ENCODE measurements around the gene PLA2G3. TPM values are rescaled to one million over a fixed set of nuclear protein-coding genes. Genes with fewer than 3 reads are reported as not detected.
A peak's percentile ranks its signal among the peaks of the same experiment; 100 is the strongest.

PLA2G3 gene
- polyA plus RNA-seq, 2 of the 4 experiments (the other 2 are of a cell fraction) = not detected

DNA sequence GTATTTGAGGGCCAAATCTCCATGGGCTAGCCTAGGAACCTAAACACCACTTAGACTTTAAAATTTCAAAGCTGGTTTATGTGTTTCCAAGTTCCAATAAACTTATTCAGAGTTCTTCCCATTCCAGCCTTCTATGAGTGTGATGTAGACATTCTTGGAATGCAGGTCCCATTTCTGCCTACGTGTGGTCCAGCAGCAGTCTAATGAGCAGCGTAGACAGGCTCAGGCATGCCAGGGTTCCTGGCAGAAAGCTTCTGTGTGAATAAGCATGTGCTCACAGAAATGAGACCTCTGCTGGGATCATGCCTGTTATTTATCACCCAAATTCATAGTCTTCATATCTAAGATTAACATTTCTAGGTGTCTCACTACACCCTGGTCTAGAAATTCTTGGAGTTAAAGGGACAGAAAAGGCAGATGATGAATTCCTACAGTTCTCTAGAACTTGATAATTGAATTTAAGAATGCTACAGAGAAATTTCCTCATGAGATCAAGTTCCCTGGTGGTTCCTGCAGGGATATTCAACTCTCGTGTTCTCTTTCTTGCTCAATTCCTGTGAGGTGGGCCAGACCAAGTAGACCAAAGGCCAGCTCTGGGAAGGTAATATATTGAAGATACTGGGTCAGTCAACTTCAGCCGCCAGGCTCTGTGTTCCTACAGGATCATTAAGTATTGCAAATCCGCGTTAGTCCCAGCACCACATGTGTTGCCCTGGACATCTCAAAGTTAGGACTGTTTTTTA lies 37.3 kb upstream of the PLA2G3 start:
- DNase-seq (ENCODE audit: low read depth in 1 of 2, low spot score in 1 of 2) = peak in 1 of 2 experiments; percentile 25
- no peak for FAIRE-seq
- Histone ChIP-seq H3K4me2 (no peak overlapping the region), H3K4me1 (peaks cover 38% of the 10 kb centered on the region), H3K9me3 (no peaks in the 10 kb centered on the region), H3K27ac (peak overlapping the region; percentile 22 to 52; a peak in 2 of 6 replicates), H3K4me3 (no peak overlapping the region)
- peak in 1 of 2 experiments; percentile 60; a peak in 3 of 6 replicates for ATAC-seq
- ChIA-PET CTCF (interaction anchor here (1.2 to 4.3 kb wide), 3 partner anchors 10 to 35 kb away, joined by 3 to 15 read pairs (median 3); partner anchors contain the start of genes LIMK2 and RNF185), POLR2A (no interaction called here)
- TF ChIP-seq CEBPB (IDR thresholded peaks at IDR 0.05) (no peak), HDAC2 (IDR thresholded peaks at IDR 0.05) (no peak), RNF2 (IDR thresholded peaks at IDR 0.05; ENCODE audit: borderline replicate concordance, low read depth) (no peak), CHD2 (IDR thresholded peaks at IDR 0.05; ENCODE audit: low read length, partially characterized antibody) (no peak), MYC (IDR thresholded peaks at IDR 0.05; ENCODE audit: borderline replicate concordance, low read length) (no peak), ESRRA (IDR thresholded peaks at IDR 0.05; ENCODE audit: borderline replicate concordance, low read length) (no peak), KDM1A (IDR thresholded peaks at IDR 0.05; ENCODE audit: low read depth) (no peak), SREBF2 (IDR thresholded peaks at IDR 0.05) (no peak), CBX8 (IDR thresholded peaks at IDR 0.05) (no peak), CBX2 (IDR thresholded peaks at IDR 0.05; ENCODE audit: borderline replicate concordance, low read depth) (no peak), TP53 (CRISPR knock-in tag; IDR thresholded peaks at IDR 0.05) (no peak), KDM5A (IDR thresholded peaks at IDR 0.05) (no peak)
- TF ChIP-seq, protein P1, sequence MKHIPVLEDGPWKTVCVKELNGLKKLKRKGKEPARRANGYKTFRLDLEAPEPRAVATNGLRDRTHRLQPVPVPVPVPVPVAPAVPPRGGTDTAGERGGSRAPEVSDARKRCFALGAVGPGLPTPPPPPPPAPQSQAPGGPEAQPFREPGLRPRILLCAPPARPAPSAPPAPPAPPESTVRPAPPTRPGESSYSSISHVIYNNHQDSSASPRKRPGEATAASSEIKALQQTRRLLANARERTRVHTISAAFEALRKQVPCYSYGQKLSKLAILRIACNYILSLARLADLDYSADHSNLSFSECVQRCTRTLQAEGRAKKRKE (CRISPR knock-in tag; IDR thresholded peaks at IDR 0.05; ENCODE audit: low read depth) = no peak
- TF ChIP-seq, protein P2, sequence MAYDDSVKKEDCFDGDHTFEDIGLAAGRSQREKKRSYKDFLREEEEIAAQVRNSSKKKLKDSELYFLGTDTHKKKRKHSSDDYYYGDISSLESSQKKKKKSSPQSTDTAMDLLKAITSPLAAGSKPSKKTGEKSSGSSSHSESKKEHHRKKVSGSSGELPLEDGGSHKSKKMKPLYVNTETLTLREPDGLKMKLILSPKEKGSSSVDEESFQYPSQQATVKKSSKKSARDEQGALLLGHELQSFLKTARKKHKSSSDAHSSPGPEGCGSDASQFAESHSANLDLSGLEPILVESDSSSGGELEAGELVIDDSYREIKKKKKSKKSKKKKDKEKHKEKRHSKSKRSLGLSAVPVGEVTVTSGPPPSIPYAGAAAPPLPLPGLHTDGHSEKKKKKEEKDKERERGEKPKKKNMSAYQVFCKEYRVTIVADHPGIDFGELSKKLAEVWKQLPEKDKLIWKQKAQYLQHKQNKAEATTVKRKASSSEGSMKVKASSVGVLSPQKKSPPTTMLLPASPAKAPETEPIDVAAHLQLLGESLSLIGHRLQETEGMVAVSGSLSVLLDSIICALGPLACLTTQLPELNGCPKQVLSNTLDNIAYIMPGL (CRISPR knock-in tag; IDR thresholded peaks at IDR 0.05; ENCODE audit: borderline replicate concordance) = no peak
- TF ChIP-seq, protein P3, sequence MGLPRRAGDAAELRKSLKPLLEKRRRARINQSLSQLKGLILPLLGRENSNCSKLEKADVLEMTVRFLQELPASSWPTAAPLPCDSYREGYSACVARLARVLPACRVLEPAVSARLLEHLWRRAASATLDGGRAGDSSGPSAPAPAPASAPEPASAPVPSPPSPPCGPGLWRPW (IDR thresholded peaks at IDR 0.05) = no peak
- WGBS (ENCODE audit: missing lambda C conversion rate) = 79% methylated on average over 6 of the region's 6 CpGs

DNA sequence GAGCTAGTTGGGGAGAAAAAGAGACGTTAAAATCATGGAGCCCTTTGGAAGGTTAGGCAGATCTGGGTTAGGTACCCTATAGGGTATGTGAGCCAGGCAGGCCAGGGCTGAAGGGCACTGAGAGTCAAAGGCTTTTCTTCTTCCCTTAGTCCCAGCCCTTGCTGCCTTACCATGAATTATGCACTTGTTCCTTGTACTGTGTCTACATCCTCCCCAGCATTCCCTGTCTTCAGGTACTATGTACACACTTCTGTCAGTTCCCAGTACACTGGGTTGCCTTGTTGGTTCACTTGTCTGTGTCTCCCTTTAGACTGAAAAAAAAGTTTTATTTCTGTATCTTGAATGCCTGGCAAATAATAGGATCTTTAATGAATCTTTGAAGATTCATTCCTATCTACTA lies 36.6 kb upstream of the PLA2G3 start:
- H3K4me2 ChIP-seq = no peak overlapping the region
- WGBS (ENCODE audit: missing lambda C conversion rate) = 88% methylated on average over 1 of the region's 1 CpG
- POLR2A ChIA-PET = no interaction called here
- no peak overlapping the region for H3K4me3 ChIP-seq
- ATAC-seq (no peak), DNase-seq (ENCODE audit: low read depth in 1 of 2, low spot score in 1 of 2) (no peak), FAIRE-seq (no peak)
- H3K27ac ChIP-seq = peak overlapping the region in 1 of 2 experiments; percentile 52; a peak in 2 of 6 replicates
- TF ChIP-seq ESRRA (IDR thresholded peaks at IDR 0.05; ENCODE audit: borderline replicate concordance, low read length) (no peak), KDM1A (IDR thresholded peaks at IDR 0.05; ENCODE audit: low read depth) (no peak), CBX8 (IDR thresholded peaks at IDR 0.05) (no peak), CBX2 (IDR thresholded peaks at IDR 0.05; ENCODE audit: borderline replicate concordance, low read depth) (no peak), FOSL2 (IDR thresholded peaks at IDR 0.05) (no peak), FOSL2 (CRISPR knock-in tag; IDR thresholded peaks at IDR 0.05) (no peak), RNF2 (IDR thresholded peaks at IDR 0.05; ENCODE audit: borderline replicate concordance, low read depth) (no peak), EP300 (IDR thresholded peaks at IDR 0.05) (no peak), CEBPB (IDR thresholded peaks at IDR 0.05) (no peak), GATA3 (IDR thresholded peaks at IDR 0.05; ENCODE audit: borderline replicate concordance) (no peak), HEYL (CRISPR knock-in tag; IDR thresholded peaks at IDR 0.05) (no peak), MAFK (IDR thresholded peaks at IDR 0.05; ENCODE audit: partially characterized antibody) (no peak), FOSB (CRISPR knock-in tag; IDR thresholded peaks at IDR 0.05) (no peak)
- TF ChIP-seq, protein P4, sequence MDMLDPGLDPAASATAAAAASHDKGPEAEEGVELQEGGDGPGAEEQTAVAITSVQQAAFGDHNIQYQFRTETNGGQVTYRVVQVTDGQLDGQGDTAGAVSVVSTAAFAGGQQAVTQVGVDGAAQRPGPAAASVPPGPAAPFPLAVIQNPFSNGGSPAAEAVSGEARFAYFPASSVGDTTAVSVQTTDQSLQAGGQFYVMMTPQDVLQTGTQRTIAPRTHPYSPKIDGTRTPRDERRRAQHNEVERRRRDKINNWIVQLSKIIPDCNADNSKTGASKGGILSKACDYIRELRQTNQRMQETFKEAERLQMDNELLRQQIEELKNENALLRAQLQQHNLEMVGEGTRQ (IDR thresholded peaks at IDR 0.05) = no peak
- TF ChIP-seq, protein P2 (CRISPR knock-in tag; IDR thresholded peaks at IDR 0.05; ENCODE audit: borderline replicate concordance) = no peak
- TF ChIP-seq, protein P5, sequence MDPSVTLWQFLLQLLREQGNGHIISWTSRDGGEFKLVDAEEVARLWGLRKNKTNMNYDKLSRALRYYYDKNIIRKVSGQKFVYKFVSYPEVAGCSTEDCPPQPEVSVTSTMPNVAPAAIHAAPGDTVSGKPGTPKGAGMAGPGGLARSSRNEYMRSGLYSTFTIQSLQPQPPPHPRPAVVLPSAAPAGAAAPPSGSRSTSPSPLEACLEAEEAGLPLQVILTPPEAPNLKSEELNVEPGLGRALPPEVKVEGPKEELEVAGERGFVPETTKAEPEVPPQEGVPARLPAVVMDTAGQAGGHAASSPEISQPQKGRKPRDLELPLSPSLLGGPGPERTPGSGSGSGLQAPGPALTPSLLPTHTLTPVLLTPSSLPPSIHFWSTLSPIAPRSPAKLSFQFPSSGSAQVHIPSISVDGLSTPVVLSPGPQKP (IDR thresholded peaks at IDR 0.05; ENCODE audit: low read depth, low read length) = no peak
- TF ChIP-seq, protein P6, sequence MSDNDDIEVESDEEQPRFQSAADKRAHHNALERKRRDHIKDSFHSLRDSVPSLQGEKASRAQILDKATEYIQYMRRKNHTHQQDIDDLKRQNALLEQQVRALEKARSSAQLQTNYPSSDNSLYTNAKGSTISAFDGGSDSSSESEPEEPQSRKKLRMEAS (IDR thresholded peaks at IDR 0.05) = no peak
- H3K4me1 ChIP-seq = peaks cover 38% of the 10 kb centered on the region
- CTCF ChIA-PET = interaction anchor here (1.2 to 4.3 kb wide), 3 partner anchors 11 to 35 kb away, joined by 3 to 15 read pairs (median 3); partner anchors contain the start of genes LIMK2 and RNF185
- H3K9me3 ChIP-seq = no peaks in the 10 kb centered on the region

Data from A549 (cell line).